HepG2 (cell line): Measurements from ENCODE around the gene NBEA. TPM values are rescaled to one million over a fixed set of nuclear protein-coding genes. Genes with fewer than 3 reads are reported as not detected.

Experiments used
- ATAC-seq: fragments of 200-7000 bp; cut with Tn5 transposase; 3 replicates; pipeline ENCODE4 v1.9.1; 2020; ENCODE audit warnings: mild to moderate bottlenecking, moderate library complexity
- BruUV-seq: library from RNA; stranded (reverse); fragments of 400-500 nt; replicated peaks from 2 replicates; lab custom pipeline; 2021; lab: Mats Ljungman, UMichigan
- CTCF ChIA-PET: fragments of 300-600 bp; formaldehyde crosslinking; extraction: SDS; loops from one replicate; lab custom pipeline; 2021; ENCODE audit warnings: low total read pairs, inconsistent platforms, low intra/inter-chr PET ratio; lab: Yijun Ruan, JAX
- POLR2A ChIA-PET: fragments of 350-600 bp; sonication (Branson Sonifier 250); formaldehyde crosslinking; loops from one replicate; lab custom pipeline; 2020; ENCODE audit warnings: antibody characterized with exemption, inconsistent platforms; lab: Yijun Ruan, JAX
- DNase-seq: peaks from one replicate; pipeline ENCODE4 v3.0.0-alpha.2; 2015; ENCODE audit warnings: low spot score
- FAIRE-seq: peaks from 3 replicates; lab custom pipeline; 2011; peaks lifted over from hg19 to GRCh38; lab: Jason Lieb, UNC
- H2AFZ ChIP-seq: one replicate; pipeline ENCODE4 v1.6.1; 2011; ENCODE audit warnings: low read length, inconsistent platforms
- H3K27ac ChIP-seq: fragments of 300-600 bp; 3 replicates; pipeline ENCODE4 v1.8.0; 2011; ENCODE audit warnings: mixed run types, mild to moderate bottlenecking, mixed read lengths, low read length, inconsistent platforms; ENCODE audit not compliant: insufficient read depth; ENCODE audit errors: extremely low read length
- H3K27me3 ChIP-seq, 2 experiments: fragments of 200-600 bp in 1 of 2; 2 replicates in 1 of 2; 3 replicates in 1 of 2; pipeline versions ENCODE4 v1.6.0 to v1.8.0; 2011; ENCODE audit warnings: low read length in 2 of 2, mild to moderate bottlenecking in 2 of 2, moderate library complexity in 2 of 2, inconsistent platforms in 1 of 2; ENCODE audit not compliant: insufficient read depth in 2 of 2, control insufficient read depth in 1 of 2
- H3K36me3 ChIP-seq, 2 experiments: fragments of 200-600 bp in 1 of 2; replicated peaks in 1 of 2; 2 replicates in 1 of 2; 3 replicates in 1 of 2; pipeline versions ENCODE4 v1.5.1 to v1.8.0; 2011; ENCODE audit warnings: low read length in 2 of 2, inconsistent platforms in 1 of 2; ENCODE audit not compliant: insufficient read depth in 2 of 2, control insufficient read depth in 1 of 2
- H3K4me1 ChIP-seq: 2 replicates; pipeline ENCODE4 v1.5.1; 2012; ENCODE audit warnings: low read length, inconsistent platforms; ENCODE audit not compliant: insufficient read depth
- H3K4me2 ChIP-seq: 2 replicates; pipeline ENCODE4 v1.6.0; 2011; ENCODE audit warnings: low read depth, low read length, inconsistent platforms
- H3K4me3 ChIP-seq, 3 experiments: fragments of 200-600 bp in 1 of 3; sonication (generic), shearing (Covaris generic) in 1 of 3; replicated peaks in 1 of 3; 2 replicates each; pipeline ENCODE4 v1.5.1; 2011 to 2016; ENCODE audit warnings: low read length in 3 of 3, inconsistent platforms in 2 of 3, low read depth in 2 of 3, mild to moderate bottlenecking in 2 of 3, control low read depth in 1 of 3, mixed read lengths in 1 of 3; ENCODE audit not compliant: insufficient read depth in 1 of 3
- H3K79me2 ChIP-seq: one replicate; pipeline ENCODE4 v1.6.1; 2011; ENCODE audit warnings: low read length, inconsistent platforms; ENCODE audit not compliant: insufficient read depth
- H3K9ac ChIP-seq: 2 replicates; pipeline ENCODE4 v1.6.0; 2011; ENCODE audit warnings: mild to moderate bottlenecking, low read depth, low read length, inconsistent platforms; ENCODE audit not compliant: insufficient read depth
- H3K9me3 ChIP-seq: 2 replicates; pipeline ENCODE4 v1.5.1; 2012; ENCODE audit warnings: mild to moderate bottlenecking, low read length
- H4K20me1 ChIP-seq: 2 replicates; pipeline ENCODE4 v1.6.0; 2011; ENCODE audit warnings: inconsistent platforms, mild to moderate bottlenecking, low read length, moderate library complexity; ENCODE audit not compliant: insufficient read depth
- MED1 ChIP-seq: sonication (generic); formaldehyde crosslinking; IDR thresholded peaks from 2 replicates; pipeline ENCODE4 v1.4.0; 2020; ENCODE audit warnings: missing genetic modification reagents
- NCOA2 ChIP-seq: sonication (generic); formaldehyde crosslinking; IDR thresholded peaks from 2 replicates; pipeline ENCODE4 v1.8.0; 2022; ENCODE audit warnings: inconsistent platforms
- RORA ChIP-seq: sonication (generic); formaldehyde crosslinking; IDR thresholded peaks from 2 replicates; pipeline ENCODE4 v1.5.0; 2020; ENCODE audit warnings: mild to moderate bottlenecking, missing genetic modification reagents, moderate library complexity
- SUZ12 ChIP-seq: fragments of 150-350 bp; IDR thresholded peaks from 2 replicates; pipeline ENCODE4 v1.6.1; 2014; ENCODE audit warnings: low read depth, low read length
- TBL1XR1 ChIP-seq: fragments of 150-350 bp; IDR thresholded peaks from 2 replicates; pipeline ENCODE4 v1.6.1; 2014; ENCODE audit warnings: borderline replicate concordance, low read length; ENCODE audit not compliant: partially characterized antibody
- TFE3 ChIP-seq: IDR thresholded peaks from 2 replicates; pipeline ENCODE4 v1.6.1; 2016
- ZBTB43 ChIP-seq: sonication (generic); formaldehyde crosslinking; conservative IDR thresholded peaks from 2 replicates; pipeline ENCODE4 v1.4.0; 2020; ENCODE audit warnings: missing genetic modification reagents
- ZFYVE20 ChIP-seq: sonication (generic); formaldehyde crosslinking; IDR thresholded peaks from 2 replicates; pipeline ENCODE4 v1.8.0; 2023; ENCODE audit warnings: low read depth, mild to moderate bottlenecking, moderate library complexity, missing genetic modification reagents, borderline replicate concordance
- ZHX1 ChIP-seq: sonication (generic); formaldehyde crosslinking; IDR thresholded peaks from 2 replicates; pipeline ENCODE4 v1.8.1; 2022; ENCODE audit warnings: low read depth, mild to moderate bottlenecking, missing genetic modification reagents
- ZNF121 ChIP-seq: sonication (generic); formaldehyde crosslinking; IDR thresholded peaks from 2 replicates; pipeline ENCODE4 v1.5.0; 2020; ENCODE audit warnings: mild to moderate bottlenecking, missing genetic modification reagents
- ZNF124 ChIP-seq: sonication (generic); formaldehyde crosslinking; IDR thresholded peaks from 2 replicates; pipeline ENCODE4 v1.4.0; 2020; ENCODE audit warnings: missing genetic modification reagents
- ZNF276 ChIP-seq: sonication (generic); formaldehyde crosslinking; IDR thresholded peaks from 2 replicates; pipeline ENCODE4 v1.4.0; 2020; ENCODE audit warnings: mild to moderate bottlenecking, low read depth, missing genetic modification reagents
- ZNF337 ChIP-seq: sonication (generic); formaldehyde crosslinking; IDR thresholded peaks from 2 replicates; pipeline ENCODE4 v1.5.1; 2020; ENCODE audit warnings: missing genetic modification reagents, low read depth, mild to moderate bottlenecking, borderline replicate concordance
- ZNF44 ChIP-seq: sonication (generic); formaldehyde crosslinking; IDR thresholded peaks from 2 replicates; pipeline ENCODE4 v1.5.1; 2020; ENCODE audit warnings: mild to moderate bottlenecking, missing genetic modification reagents
- ZNF552 ChIP-seq: sonication (generic); formaldehyde crosslinking; IDR thresholded peaks from 2 replicates; pipeline ENCODE4 v1.9.0; 2022; ENCODE audit warnings: missing genetic modification reagents, mild to moderate bottlenecking, borderline replicate concordance
- ZNF746 ChIP-seq: sonication (generic); formaldehyde crosslinking; IDR thresholded peaks from 2 replicates; pipeline ENCODE4 v1.8.0; 2022; ENCODE audit warnings: mild to moderate bottlenecking, missing genetic modification reagents
- WGBS: methylation state at CpG from one replicate; pipeline ENCODE4 v1.1.6; 2017; ENCODE audit warnings: low lambda C conversion rate; 5-methylcytosine and 5-hydroxymethylcytosine counted together
- in situ Hi-C: cut with HindIII; loops from 2 replicates; pipeline ENCODE4 v1.10.0; 2017; ENCODE audit warnings: low pct_unique_long_range_greater_than_20kb; ENCODE audit not compliant: extremely low pct_ligation_motif_present
- intact Hi-C: fragments of 100-400 bp; cut with micrococcal nuclease; formaldehyde crosslinking; loops from one replicate; pipeline ENCODE4 v1.10.0; 2022; ENCODE audit not compliant: unreplicated experiment
- polyA plus RNA-seq, 8 experiments: library from polyadenylated mRNA; depleted of rRNA in 3 of 8; stranded (reverse) in 7 of 8; unstranded in 1 of 8; fragments of >200 nt; fragmentation: Illumina TruSeq in 4 of 8; extraction: Trizol in 4 of 8; gene quantifications; 2 replicates each; pipeline versions ENCODE4 v1.2.1 to v1.2.3, GENCODE V29; 2011 to 2016; ENCODE audit warnings: low read depth in 4 of 8, missing spikeins in 1 of 8, mixed read lengths in 1 of 8; ENCODE audit not compliant: insufficient read depth in 1 of 8
- total RNA-seq, 5 experiments: library from RNA; depleted of rRNA; stranded (reverse); fragments of >200 nt; fragmentation: Illumina TruSeq; extraction: Trizol; gene quantifications; 2 replicates each; pipeline ENCODE4 v1.2.3, GENCODE V29; 2016; ENCODE audit warnings: low read depth in 1 of 5

The NBEA gene
- total and polyA plus RNA-seq, 2 of the 13 experiments (the other 11 are each of a cell fraction or from before 2014, with no cell fraction given): 2.7 to 2.8 TPM

- Histone ChIP-seq H2AFZ (peak overlapping the region; percentile 10), H3K4me1 (peaks cover 52% of the 10 kb centered on the region), H4K20me1 (no peaks in the 10 kb centered on the region), H3K79me2 (no peaks in the 10 kb centered on the region), H3K9me3 (no peaks in the 10 kb centered on the region), H3K4me3 (peak overlapping the region in 1 of 3 experiments; percentile 13; a peak in 2 of 6 replicates), H3K9ac (no peak overlapping the region), H3K27ac (peak overlapping the region; percentile 74), H3K4me2 (peak overlapping the region; percentile 47), H3K27me3 (no peaks in the 10 kb centered on the region), H3K36me3 (no peaks in the 10 kb centered on the region)
- ChIA-PET POLR2A (interaction anchor here (0.6 kb wide), 1 partner anchor 9 kb away, joined by 3 read pairs; no protein-coding TSS in a partner anchor), CTCF (no interaction called here)
- DNase-seq (peak; percentile 92), FAIRE-seq (peak; percentile 93), ATAC-seq (peak; percentile 99)
- in situ Hi-C loops: no loop called here
- intact Hi-C loops: loop anchor here (5.0 kb wide), 1 partner anchor 67 kb away; no protein-coding TSS in a partner anchor
- no TSS peak for BruUV-seq
- 5% methylated on average over 5 of the region's 5 CpGs for WGBS
- TF ChIP-seq MED1 (CRISPR knock-in tag) (peak; percentile 39; the same call in 1 of the 2 replicates), ZNF552 (CRISPR knock-in tag) (no peak), ZNF276 (no peak), ZFYVE20 (CRISPR knock-in tag) (no peak), SUZ12 (no peak), NCOA2 (peak; percentile 75), ZNF44 (CRISPR knock-in tag) (no peak), ZNF121 (CRISPR knock-in tag) (no peak), ZNF124 (CRISPR knock-in tag) (no peak), ZNF337 (no peak), ZHX1 (CRISPR knock-in tag) (no peak), ZNF746 (CRISPR knock-in tag) (no peak), RORA (CRISPR knock-in tag) (no peak), ZBTB43 (no peak), TBL1XR1 (no peak), TFE3 (CRISPR knock-in tag) (peak; percentile 91)
These were observed 407.7 kb downstream of the NBEA start for GRCh38 chr13:35349673-35350278.
